ENCODE measurements around the gene SMIM24. TPM values are rescaled to one million over a fixed set of nuclear protein-coding genes. Genes with fewer than 3 reads are reported as not detected.

SMIM24 gene
- total and polyA plus RNA-seq, 10 of the 15 experiments (the other 5 are each of a cell fraction or from before 2014, with no cell fraction given): 0.14 to 0.44 (median 0.23) TPM; not detected in 4

DNA sequence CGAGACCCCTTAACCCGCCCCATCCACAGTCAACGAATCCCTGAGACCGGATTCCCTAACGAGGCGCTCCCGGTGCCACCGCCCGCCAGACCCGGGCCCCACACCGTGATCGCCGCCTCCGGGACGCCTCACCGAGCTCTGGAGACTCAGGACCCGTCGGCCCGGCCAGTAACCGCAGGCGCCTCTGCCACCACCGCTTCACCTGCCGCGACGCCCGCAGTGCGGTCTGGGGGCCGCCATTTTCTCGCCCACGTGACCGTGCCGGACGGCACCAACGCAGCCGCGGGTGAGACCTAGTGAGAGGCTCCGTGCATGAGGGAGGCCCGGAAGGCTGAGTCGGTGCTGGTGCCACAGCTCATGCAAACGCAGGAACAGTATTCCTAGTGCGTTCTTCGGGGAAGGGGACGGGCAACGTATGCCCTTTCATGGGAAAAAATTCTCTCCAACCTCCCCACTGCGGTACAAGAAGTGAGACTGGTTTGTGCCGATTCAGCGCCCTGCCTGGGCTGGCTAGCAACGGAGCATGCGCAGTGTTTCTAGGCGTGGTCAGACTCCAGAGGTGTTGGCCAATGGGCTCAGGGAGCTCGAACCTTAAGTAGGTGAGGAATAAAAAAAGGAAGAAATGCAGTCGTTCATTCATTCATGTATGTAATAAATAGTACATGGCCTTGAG is 20.2 kb upstream of the SMIM24 start, which contains the start of gene DOHH (continued):
- 0 out of 2 replicates have a peak, but pooled peaks have one; percentile 30 for TF ChIP-seq RCOR1 (conservative IDR thresholded peaks at IDR 0.05; ENCODE audit: low read depth, low read length)
- TF ChIP-seq CUX1 (IDR thresholded peaks at IDR 0.05; ENCODE audit: insufficient replicate concordance, low read depth, low read length): no peak
- TF ChIP-seq RELA (IDR thresholded peaks at IDR 0.05; ENCODE audit: borderline replicate concordance, partially characterized antibody): peak; percentile 89
- TF ChIP-seq ELK1 (IDR thresholded peaks at IDR 0.05; ENCODE audit: low read depth, low read length): peak; percentile 38; the same call in 1 of the 2 replicates
- peak; percentile 38; the same call in 1 of the 2 replicates for TF ChIP-seq NR2C1 (IDR thresholded peaks at IDR 0.05)
- peak; percentile 42; the same call in 1 of the 2 replicates for TF ChIP-seq RFX5 (IDR thresholded peaks at IDR 0.05; ENCODE audit: low read depth, low read length)
- TF ChIP-seq, protein P1, sequence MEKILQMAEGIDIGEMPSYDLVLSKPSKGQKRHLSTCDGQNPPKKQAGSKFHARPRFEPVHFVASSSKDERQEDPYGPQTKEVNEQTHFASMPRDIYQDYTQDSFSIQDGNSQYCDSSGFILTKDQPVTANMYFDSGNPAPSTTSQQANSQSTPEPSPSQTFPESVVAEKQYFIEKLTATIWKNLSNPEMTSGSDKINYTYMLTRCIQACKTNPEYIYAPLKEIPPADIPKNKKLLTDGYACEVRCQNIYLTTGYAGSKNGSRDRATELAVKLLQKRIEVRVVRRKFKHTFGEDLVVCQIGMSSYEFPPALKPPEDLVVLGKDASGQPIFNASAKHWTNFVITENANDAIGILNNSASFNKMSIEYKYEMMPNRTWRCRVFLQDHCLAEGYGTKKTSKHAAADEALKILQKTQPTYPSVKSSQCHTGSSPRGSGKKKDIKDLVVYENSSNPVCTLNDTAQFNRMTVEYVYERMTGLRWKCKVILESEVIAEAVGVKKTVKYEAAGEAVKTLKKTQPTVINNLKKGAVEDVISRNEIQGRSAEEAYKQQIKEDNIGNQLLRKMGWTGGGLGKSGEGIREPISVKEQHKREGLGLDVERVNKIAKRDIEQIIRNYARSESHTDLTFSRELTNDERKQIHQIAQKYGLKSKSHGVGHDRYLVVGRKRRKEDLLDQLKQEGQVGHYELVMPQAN (conservative IDR thresholded peaks at IDR 0.05): peak; percentile 96
- no peak for TF ChIP-seq CHD4 (IDR thresholded peaks at IDR 0.05)
- TF ChIP-seq E2F4 (IDR thresholded peaks at IDR 0.05; ENCODE audit: low read depth, low read length): peak; percentile 46; the same call in 1 of the 2 replicates
- TF ChIP-seq SMARCA5 (IDR thresholded peaks at IDR 0.05): peak; percentile 78; the same call in 1 of the 2 replicates
- TF ChIP-seq CBX5 (IDR thresholded peaks at IDR 0.05; ENCODE audit: low read depth): no peak
- no peak; the same call in 1 of the 2 replicates for TF ChIP-seq RBBP5 (conservative IDR thresholded peaks at IDR 0.05)
- 0 out of 2 replicates have a peak, but pooled peaks have one; percentile 65 for TF ChIP-seq TCF3 (IDR thresholded peaks at IDR 0.05; ENCODE audit: borderline replicate concordance, insufficient read depth, low read depth, low read length)
- peak; percentile 100 for TF ChIP-seq FOXK2 (IDR thresholded peaks at IDR 0.05)
- TF ChIP-seq GATAD2B (conservative IDR thresholded peaks at IDR 0.05; ENCODE audit: low read depth): peak; percentile 75; the same call in 1 of the 2 replicates
- TF ChIP-seq, protein P2, sequence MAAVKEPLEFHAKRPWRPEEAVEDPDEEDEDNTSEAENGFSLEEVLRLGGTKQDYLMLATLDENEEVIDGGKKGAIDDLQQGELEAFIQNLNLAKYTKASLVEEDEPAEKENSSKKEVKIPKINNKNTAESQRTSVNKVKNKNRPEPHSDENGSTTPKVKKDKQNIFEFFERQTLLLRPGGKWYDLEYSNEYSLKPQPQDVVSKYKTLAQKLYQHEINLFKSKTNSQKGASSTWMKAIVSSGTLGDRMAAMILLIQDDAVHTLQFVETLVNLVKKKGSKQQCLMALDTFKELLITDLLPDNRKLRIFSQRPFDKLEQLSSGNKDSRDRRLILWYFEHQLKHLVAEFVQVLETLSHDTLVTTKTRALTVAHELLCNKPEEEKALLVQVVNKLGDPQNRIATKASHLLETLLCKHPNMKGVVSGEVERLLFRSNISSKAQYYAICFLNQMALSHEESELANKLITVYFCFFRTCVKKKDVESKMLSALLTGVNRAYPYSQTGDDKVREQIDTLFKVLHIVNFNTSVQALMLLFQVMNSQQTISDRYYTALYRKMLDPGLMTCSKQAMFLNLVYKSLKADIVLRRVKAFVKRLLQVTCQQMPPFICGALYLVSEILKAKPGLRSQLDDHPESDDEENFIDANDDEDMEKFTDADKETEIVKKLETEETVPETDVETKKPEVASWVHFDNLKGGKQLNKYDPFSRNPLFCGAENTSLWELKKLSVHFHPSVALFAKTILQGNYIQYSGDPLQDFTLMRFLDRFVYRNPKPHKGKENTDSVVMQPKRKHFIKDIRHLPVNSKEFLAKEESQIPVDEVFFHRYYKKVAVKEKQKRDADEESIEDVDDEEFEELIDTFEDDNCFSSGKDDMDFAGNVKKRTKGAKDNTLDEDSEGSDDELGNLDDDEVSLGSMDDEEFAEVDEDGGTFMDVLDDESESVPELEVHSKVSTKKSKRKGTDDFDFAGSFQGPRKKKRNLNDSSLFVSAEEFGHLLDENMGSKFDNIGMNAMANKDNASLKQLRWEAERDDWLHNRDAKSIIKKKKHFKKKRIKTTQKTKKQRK (IDR thresholded peaks at IDR 0.05; ENCODE audit: low read depth, low read length): no peak
